Gastrocnemius medialis (tissue), 4 donors: Measurements from ENCODE around the gene ZNF57.

Experiments used
- CTCF ChIP-seq, 5 experiments: fragments of 450-650 bp in 3 of 5; fragments of 200-600 bp in 2 of 5; sonication (generic) in 2 of 5; IDR thresholded peaks in 4 of 5; conservative IDR thresholded peaks in 1 of 5; 1 replicate in 4 of 5; 2 replicates in 1 of 5; pipeline ENCODE4 v1.5.1; 2016 to 2019; ENCODE audit warnings: antibody characterized with exemption in 5 of 5, mild to moderate bottlenecking in 3 of 5, moderate library complexity in 3 of 5
- POLR2A ChIP-seq, 2 donors: fragments of 450-650 bp; IDR thresholded peaks; one replicate each; pipeline ENCODE4 v1.6.1; 2017; ENCODE audit warnings: antibody characterized with exemption in 2 of 2, mild to moderate bottlenecking in 2 of 2, moderate library complexity in 2 of 2

GRCh38 chr19:2923510-2923909 lies 22.8 kb downstream of the ZNF57 start:
- no peak for TF ChIP-seq CTCF (IDR thresholded peaks at IDR 0.05 in 4 of 5, conservative IDR thresholded peaks at IDR 0.05 in 1 of 5)
- TF ChIP-seq POLR2A (IDR thresholded peaks at IDR 0.05), result no peak
